Karpas-422 (cell line): ENCODE data around the gene RNF166. TPM values are rescaled to one million over a fixed set of nuclear protein-coding genes. Genes with fewer than 3 reads are reported as not detected.

Source experiments
- DNase-seq: peaks from one replicate; pipeline ENCODE4 v3.0.0-alpha.2; 2015
- H2AFZ ChIP-seq: fragments of 200-600 bp; sonication (generic); 2 replicates; pipeline ENCODE4 v1.6.1; 2014; ENCODE audit warnings: antibody characterized with exemption, low read length, mixed read lengths
- H3K27ac ChIP-seq: fragments of 200-600 bp; sonication (generic); 2 replicates; pipeline ENCODE4 v1.5.1; 2014; ENCODE audit warnings: mild to moderate bottlenecking, low read length, moderate library complexity
- H3K27me3 ChIP-seq: fragments of 200-600 bp; sonication (generic); 2 replicates; pipeline ENCODE4 v1.6.1; 2014; ENCODE audit warnings: low read length, mixed read lengths
- H3K36me3 ChIP-seq: fragments of 200-600 bp; sonication (generic); 2 replicates; pipeline ENCODE4 v1.6.1; 2014; ENCODE audit warnings: low read length, mixed read lengths; ENCODE audit not compliant: insufficient read depth
- H3K4me1 ChIP-seq: fragments of 200-600 bp; sonication (generic); 2 replicates; pipeline ENCODE4 v1.6.1; 2014; ENCODE audit warnings: mild to moderate bottlenecking, low read length, mixed read lengths
- H3K4me2 ChIP-seq: fragments of 200-600 bp; sonication (generic); 2 replicates; pipeline ENCODE4 v1.6.1; 2014; ENCODE audit warnings: low read length, low read depth, mild to moderate bottlenecking; ENCODE audit not compliant: poor library complexity, severe bottlenecking
- H3K4me3 ChIP-seq: fragments of 200-600 bp; sonication (generic); 2 replicates; pipeline ENCODE4 v1.5.1; 2014; ENCODE audit warnings: mild to moderate bottlenecking, antibody characterized with exemption, low read length, mixed read lengths
- H3K79me2 ChIP-seq: fragments of 200-600 bp; sonication (generic); 2 replicates; pipeline ENCODE4 v1.6.1; 2014; ENCODE audit warnings: mild to moderate bottlenecking, low read length, mixed read lengths
- H3K9ac ChIP-seq: fragments of 200-600 bp; sonication (generic); 2 replicates; pipeline ENCODE4 v1.6.0; 2014; ENCODE audit warnings: low read length
- H3K9me2 ChIP-seq: fragments of 200-600 bp; sonication (generic), shearing (Covaris generic); replicated peaks from 2 replicates; pipeline ENCODE4 v1.6.0; 2014; ENCODE audit warnings: mild to moderate bottlenecking, low read length, moderate library complexity; ENCODE audit not compliant: insufficient read depth
- H3K9me3 ChIP-seq: fragments of 300-700, 200-600 bp; sonication (generic); 2 replicates; pipeline ENCODE4 v1.6.1; 2014; ENCODE audit warnings: low read length, mixed read lengths
- H4K20me1 ChIP-seq: fragments of 200-600 bp; sonication (generic); 2 replicates; pipeline ENCODE4 v1.6.1; 2014; ENCODE audit warnings: mild to moderate bottlenecking, antibody characterized with exemption, low read length, low read depth; ENCODE audit not compliant: insufficient read depth
- total RNA-seq: library from RNA; depleted of rRNA; stranded (reverse); fragments of >200 nt; shearing (Covaris generic); gene quantifications from 2 replicates; pipeline ENCODE4 v1.2.3, GENCODE V29; 2014; ENCODE audit warnings: low replicate concordance

RNF166 gene
- total RNA-seq, 1 experiment from 2014 or later = 16.9 TPM

- no peak for DNase-seq
- Histone ChIP-seq H3K4me2 (peak overlapping the region; percentile 97), H3K27ac (peak overlapping the region; percentile 94), H4K20me1 (peaks cover 29% of the 10 kb centered on the region), H3K9me2 (no peaks in the 10 kb centered on the region), H3K36me3 (no peaks in the 10 kb centered on the region; the same call in 1 of the 2 replicates), H3K27me3 (no peaks in the 10 kb centered on the region), H3K79me2 (peaks cover 18% of the 10 kb centered on the region), H3K9me3 (no peaks in the 10 kb centered on the region), H3K4me3 (peak overlapping the region; percentile 100), H3K4me1 (peaks cover 34% of the 10 kb centered on the region), H3K9ac (peak overlapping the region; percentile 99), H2AFZ (no peak overlapping the region)
Observed at GRCh38 chr16:88651989-88652761, 54.0 kb downstream of the RNF166 start.

- peak; percentile 95 for DNase-seq
- Histone ChIP-seq H3K79me2 (peaks cover 18% of the 10 kb centered on the region), H3K27me3 (no peaks in the 10 kb centered on the region), H3K27ac (peak overlapping the region; percentile 94), H3K4me1 (peaks cover 34% of the 10 kb centered on the region), H3K4me2 (peak overlapping the region; percentile 97), H3K4me3 (peak overlapping the region; percentile 100), H3K36me3 (no peaks in the 10 kb centered on the region; the same call in 1 of the 2 replicates), H4K20me1 (peaks cover 31% of the 10 kb centered on the region), H3K9me3 (no peaks in the 10 kb centered on the region), H3K9ac (peak overlapping the region; percentile 99), H3K9me2 (no peaks in the 10 kb centered on the region), H2AFZ (no peak overlapping the region)
Observed at GRCh38 chr16:88651276-88651988, 54.8 kb downstream of the RNF166 start.

GRCh38 chr16:88650749-88651275, 55.4 kb downstream of the RNF166 start, which contains the start of gene CYBA:
CYBA (minus strand) TSS chr16:88651053; CDS start chr16:88651013, 40 bp downstream.
- Histone ChIP-seq H2AFZ (no peak within 1 kb of the TSS; the same call in 1 of the 2 replicates), H3K9me3 (no peaks in the 10 kb centered on the region), H3K36me3 (no peaks in the 10 kb centered on the region; the same call in 1 of the 2 replicates), H3K4me3 (peak within 1 kb of the TSS; percentile 100), H3K9ac (peak within 1 kb of the TSS; percentile 99), H3K79me2 (peaks cover 18% of the 10 kb centered on the region), H3K4me1 (peaks cover 34% of the 10 kb centered on the region), H3K4me2 (peak within 1 kb of the TSS; percentile 97), H4K20me1 (peaks cover 34% of the 10 kb centered on the region), H3K27me3 (no peaks in the 10 kb centered on the region), H3K9me2 (no peaks in the 10 kb centered on the region), H3K27ac (peak within 1 kb of the TSS; percentile 94)
- peak; percentile 95 for DNase-seq

GRCh38 chr16:88649924-88650748, 56.1 kb downstream of the RNF166 start:
- Histone ChIP-seq H2AFZ (no peak overlapping the region; the same call in 1 of the 2 replicates), H3K4me3 (peak overlapping the region; percentile 100), H3K9me3 (no peaks in the 10 kb centered on the region), H3K27me3 (no peaks in the 10 kb centered on the region), H3K9me2 (no peaks in the 10 kb centered on the region), H3K4me2 (peak overlapping the region; percentile 97), H3K79me2 (peaks cover 18% of the 10 kb centered on the region), H3K27ac (peak overlapping the region; percentile 94), H3K4me1 (peaks cover 34% of the 10 kb centered on the region), H3K36me3 (no peaks in the 10 kb centered on the region; the same call in 1 of the 2 replicates), H3K9ac (peak overlapping the region; percentile 99), H4K20me1 (peaks cover 34% of the 10 kb centered on the region)
- DNase-seq = peak; percentile 81

- DNase-seq = no peak
- no peak overlapping the region for H2AFZ ChIP-seq
- peak overlapping the region; percentile 99 for H3K9ac ChIP-seq
- H4K20me1 ChIP-seq = peaks cover 34% of the 10 kb centered on the region
- H3K4me3 ChIP-seq = peak overlapping the region; percentile 100
- H3K79me2 ChIP-seq = peaks cover 18% of the 10 kb centered on the region
- no peaks in the 10 kb centered on the region for H3K9me3 ChIP-seq
- peaks cover 34% of the 10 kb centered on the region for H3K4me1 ChIP-seq
- no peaks in the 10 kb centered on the region; the same call in 1 of the 2 replicates for H3K36me3 ChIP-seq
- H3K27me3 ChIP-seq = no peaks in the 10 kb centered on the region
- H3K4me2 ChIP-seq = peak overlapping the region; percentile 97
- H3K27ac ChIP-seq = peak overlapping the region; percentile 94; the same call in 1 of the 2 replicates
- no peaks in the 10 kb centered on the region for H3K9me2 ChIP-seq
Observed at GRCh38 chr16:88649195-88649923, 56.8 kb downstream of the RNF166 start.

GRCh38 chr16:88647178-88648070, 58.8 kb downstream of the RNF166 start:
- no peak overlapping the region for H2AFZ ChIP-seq
- peaks cover 43% of the 10 kb centered on the region for H4K20me1 ChIP-seq
- no peak overlapping the region for H3K4me2 ChIP-seq
- DNase-seq = no peak
- H3K79me2 ChIP-seq = peaks cover 18% of the 10 kb centered on the region
- H3K4me1 ChIP-seq = peaks cover 26% of the 10 kb centered on the region
- H3K9me3 ChIP-seq = no peaks in the 10 kb centered on the region
- H3K9ac ChIP-seq = no peak overlapping the region
- H3K4me3 ChIP-seq = no peak overlapping the region
- no peaks in the 10 kb centered on the region; the same call in none of the 2 replicates for H3K36me3 ChIP-seq
- no peak overlapping the region for H3K27ac ChIP-seq
- no peaks in the 10 kb centered on the region for H3K27me3 ChIP-seq
- no peaks in the 10 kb centered on the region for H3K9me2 ChIP-seq
